GM21515 (cell line): ENCODE data around the gene BYSL.

Experiments
- ATAC-seq: cut with Tn5 transposase; IDR thresholded peaks from one replicate; pipeline ENCODE4 v1.9.1; 2021; ENCODE audit not compliant: unreplicated experiment

BYSL gene

DNA sequence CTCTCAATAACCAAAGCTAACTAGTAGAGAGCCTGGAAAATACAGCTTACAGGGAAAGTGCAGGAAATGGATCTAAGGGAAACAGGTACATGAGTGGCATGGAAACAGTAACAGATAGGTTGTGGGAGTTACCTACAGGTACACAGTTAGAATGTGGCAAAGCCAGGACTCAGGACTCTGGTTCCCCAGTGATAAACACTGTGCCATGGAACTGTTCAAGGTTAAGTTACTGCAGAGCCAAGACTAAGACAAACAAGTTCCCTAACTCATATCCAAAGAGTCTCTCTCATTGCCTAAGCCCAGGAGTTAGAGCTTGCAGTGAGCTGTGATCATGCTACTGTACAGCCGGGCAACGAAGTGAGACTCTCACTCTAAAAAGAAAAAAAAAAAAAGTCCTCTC lies 7.0 kb upstream of the BYSL start:
- ATAC-seq: no peak

DNA sequence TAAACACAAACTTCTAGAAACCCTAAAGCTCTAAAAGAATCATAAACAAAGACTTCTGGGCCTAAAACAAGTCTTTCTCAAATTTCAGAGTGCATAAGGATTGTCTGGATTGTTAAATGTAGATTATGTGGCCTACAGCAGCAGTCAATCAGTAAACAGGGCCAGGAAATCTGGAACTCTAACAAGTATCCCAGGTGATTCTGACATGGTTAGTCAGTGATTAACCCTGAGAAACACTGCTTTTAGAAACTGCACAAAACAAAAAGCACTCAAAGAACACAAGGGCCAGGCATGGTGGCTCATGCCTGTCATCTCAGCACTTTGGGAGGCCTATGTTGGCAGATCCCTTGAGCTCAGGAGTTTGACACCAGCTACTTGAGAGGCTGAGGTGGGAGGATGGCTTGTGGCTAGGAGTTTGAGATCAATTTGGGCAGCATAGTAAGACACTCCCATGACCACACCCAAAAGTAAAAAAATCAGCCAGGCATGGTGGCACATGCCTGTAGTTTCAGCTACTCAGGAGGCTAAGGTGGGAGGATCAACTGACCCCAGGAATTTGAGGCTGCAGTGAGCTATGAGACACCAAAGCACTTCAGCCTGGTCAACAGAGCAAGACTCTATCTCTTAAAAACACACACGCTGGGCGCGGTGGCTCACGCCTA lies 6.3 kb upstream of the BYSL start:
- no peak for ATAC-seq

DNA sequence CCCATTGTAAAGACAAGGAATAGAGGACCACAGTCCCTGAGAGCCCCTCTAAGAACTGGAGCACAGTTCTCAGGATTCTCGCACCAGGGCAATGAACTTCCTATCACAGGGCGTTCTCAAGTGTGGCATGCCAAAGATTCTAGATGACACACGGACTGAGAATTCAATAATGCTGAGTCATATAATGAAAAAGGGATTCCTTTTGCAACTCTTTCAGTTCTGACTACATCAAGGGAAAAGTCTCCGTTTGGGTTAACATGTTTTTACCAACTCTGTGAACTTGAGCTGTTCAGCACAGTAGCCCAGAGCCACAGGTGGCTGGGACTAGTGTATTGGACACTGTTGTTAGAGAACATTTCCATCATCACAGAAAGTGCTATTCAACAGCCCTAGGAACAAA lies 3.8 kb upstream of the BYSL start:
- no peak for ATAC-seq

DNA sequence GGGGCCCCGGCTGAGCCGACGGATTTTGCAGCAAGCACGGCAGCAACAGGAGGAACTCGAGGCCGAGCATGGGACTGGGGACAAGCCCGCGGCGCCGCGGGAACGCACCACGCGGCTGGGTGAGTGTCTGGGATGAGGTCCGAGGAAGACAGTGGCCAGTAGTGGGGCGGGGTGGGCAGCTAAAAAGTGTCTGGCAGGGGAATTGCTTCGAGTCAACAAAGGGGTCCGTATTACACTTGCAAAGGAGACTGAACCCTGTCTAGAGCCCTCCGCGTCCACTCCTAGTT lies 356 bp downstream of the BYSL start:
- no peak for ATAC-seq

DNA sequence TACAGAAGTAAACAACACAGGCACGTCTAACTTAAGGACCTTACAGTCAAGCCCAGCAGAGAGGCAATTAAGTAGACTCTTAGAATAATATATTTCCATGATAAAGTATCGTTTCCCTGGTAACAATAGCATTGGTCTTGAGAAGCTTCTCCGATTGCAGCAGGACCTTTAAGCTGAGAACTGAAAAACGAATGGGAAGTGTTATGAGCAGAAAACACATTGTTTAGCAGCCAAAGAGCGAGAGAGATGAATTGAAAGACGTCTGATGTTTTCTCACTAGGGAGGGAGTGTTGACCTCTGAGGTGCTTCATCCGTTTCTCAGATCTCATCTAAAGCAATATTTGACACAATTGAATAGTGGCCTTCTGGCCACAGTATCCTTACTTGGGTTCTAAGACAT lies 855 bp downstream of the BYSL start:
- no peak for ATAC-seq

DNA sequence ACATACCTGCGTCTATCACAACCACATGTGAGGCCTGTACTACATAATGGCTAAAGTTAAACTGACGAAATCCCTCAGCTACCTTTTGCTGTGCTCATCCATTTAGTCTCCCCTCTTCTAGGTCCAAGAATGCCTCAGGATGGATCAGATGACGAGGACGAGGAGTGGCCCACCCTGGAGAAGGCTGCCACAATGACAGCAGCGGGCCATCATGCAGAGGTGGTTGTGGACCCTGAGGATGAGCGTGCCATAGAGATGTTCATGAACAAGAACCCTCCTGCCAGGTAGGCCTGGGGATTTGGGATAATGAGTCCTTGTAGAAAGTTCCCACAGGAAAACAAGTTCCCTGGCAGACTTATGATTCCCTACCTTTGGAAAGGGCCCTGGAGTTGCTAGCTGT lies 6.0 kb downstream of the BYSL start:
- ATAC-seq: no peak

DNA sequence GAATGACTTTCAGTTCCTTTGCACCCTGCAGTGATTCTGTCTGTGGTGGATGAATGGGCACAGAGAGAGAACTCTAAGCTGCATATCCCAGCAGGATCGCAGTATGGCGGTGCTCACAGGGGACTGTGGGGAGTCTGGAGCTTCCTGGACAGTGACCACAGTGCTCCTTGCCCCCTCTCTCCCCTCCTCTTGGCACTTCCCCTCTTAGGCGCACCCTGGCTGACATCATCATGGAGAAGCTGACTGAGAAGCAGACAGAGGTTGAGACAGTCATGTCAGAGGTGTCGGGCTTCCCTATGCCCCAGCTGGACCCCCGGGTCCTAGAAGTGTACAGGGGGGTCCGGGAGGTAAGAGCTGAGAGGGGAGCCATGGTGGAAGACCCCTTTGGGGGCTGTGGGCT lies 8.6 kb downstream of the BYSL start:
- no peak for ATAC-seq

DNA sequence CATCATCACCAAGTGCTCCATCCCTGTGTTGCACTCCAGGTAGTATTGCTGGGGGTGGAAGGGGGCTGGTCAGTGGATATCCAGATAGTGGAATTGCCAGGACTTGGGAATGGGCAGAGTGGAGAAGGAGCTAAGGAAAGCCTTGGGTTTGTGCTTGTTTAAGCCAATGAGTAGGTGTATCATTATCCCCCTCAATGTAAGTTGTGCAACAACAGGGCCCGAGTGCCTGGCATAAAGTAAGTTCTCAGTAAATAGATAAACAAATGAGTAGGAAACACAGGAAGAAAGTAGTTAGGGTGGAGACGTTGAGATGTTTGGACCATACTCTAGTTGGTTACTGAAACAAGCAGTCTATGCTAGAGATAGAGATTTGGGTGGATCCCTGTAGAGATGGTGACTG lies 10.5 kb downstream of the BYSL start:
- no peak for ATAC-seq

DNA sequence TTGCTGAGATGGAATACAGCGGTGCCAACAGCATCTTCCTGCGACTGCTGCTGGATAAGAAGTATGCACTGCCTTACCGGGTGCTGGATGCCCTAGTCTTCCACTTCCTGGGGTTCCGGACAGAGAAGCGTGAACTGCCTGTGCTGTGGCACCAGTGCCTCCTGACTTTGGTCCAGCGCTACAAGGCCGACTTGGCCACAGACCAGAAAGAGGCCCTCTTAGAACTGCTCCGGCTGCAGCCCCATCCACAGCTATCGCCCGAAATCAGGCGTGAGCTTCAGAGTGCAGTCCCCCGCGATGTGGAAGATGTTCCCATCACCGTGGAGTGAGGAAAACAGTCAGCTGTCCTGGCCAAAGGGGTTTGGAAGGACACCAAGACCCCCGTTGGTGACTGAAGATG lies 11.1 kb downstream of the BYSL start:
- no peak for ATAC-seq

DNA sequence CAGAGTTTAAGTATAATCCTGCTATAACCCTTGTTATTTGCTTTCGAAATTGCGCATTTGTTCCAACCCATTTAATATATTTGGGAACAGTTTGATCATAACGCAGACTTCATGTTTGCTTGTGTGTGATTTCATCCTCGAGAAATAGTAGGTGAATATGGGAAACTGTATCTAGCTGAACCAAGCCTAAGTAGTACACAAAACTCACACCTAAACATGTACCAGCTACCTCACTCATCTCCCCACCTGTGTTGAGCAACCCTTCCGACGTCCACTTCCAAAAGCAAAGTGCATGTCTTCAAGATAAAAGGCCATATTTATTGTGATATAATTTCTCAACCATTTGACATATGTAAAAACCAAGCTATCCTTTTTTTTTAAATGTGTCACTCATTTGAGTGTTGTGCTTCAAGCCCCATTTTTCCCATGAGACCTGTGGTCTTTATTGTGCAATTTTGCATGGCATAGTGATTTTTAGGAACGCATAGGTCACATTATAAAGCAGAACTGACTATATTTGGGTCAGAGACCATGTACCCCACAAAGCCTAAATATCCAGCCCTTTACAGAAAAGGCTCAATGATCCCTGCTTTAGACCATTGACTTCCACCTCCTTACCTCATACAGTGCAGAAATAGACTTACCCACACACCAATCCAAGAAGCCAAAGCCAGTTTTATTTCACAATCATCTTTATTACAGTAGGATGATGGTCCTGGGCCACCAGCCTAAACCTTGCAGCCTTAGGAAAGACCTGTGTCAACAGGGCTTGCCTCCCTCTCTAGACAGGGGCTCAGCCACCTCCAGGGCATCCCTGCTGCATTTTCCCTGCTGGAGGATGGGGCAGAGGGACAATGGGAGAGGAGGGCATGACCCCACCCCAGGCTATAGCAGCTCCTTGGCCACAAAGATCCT lies 13.2 kb downstream of the BYSL start:
- no peak for ATAC-seq

DNA sequence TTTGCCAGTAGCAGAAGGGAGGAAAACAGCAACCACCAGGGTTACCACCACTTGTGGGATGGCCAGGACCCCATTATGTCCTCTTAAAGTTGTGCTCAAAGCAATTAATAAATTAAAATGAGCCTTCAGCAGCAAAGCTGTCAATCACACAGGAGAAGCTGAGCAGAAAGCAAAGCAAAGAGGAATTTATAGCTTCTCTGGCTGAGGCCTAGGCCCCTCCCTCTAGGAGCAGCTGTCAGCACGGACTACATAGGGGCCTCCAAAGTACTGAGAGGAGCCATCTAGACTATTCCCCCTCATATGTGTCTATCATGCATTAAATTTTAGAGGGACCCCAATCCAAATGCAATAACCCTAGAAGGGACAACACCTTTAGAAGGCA lies 13.9 kb downstream of the BYSL start:
- no peak for ATAC-seq

DNA sequence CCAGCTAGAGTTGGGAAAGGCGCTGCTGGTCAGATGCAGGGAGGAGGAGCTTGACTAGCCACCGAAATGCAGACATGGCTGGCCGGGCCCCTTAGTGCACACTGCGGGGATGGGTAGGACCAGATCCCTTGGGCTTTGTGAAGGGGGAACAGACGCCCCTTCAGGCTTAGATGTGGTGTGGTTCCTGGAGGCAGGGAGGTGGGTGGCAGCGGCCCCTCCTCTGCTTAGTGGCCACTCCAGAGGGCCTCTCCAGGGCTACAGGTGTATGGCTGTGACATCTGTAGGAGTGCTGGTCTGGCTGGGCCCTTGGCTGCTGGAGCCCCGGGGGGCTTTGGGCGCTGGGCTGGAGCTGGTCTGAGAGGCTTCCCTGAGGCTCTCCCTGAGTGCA lies 14.4 kb downstream of the BYSL start:
- no peak for ATAC-seq

DNA sequence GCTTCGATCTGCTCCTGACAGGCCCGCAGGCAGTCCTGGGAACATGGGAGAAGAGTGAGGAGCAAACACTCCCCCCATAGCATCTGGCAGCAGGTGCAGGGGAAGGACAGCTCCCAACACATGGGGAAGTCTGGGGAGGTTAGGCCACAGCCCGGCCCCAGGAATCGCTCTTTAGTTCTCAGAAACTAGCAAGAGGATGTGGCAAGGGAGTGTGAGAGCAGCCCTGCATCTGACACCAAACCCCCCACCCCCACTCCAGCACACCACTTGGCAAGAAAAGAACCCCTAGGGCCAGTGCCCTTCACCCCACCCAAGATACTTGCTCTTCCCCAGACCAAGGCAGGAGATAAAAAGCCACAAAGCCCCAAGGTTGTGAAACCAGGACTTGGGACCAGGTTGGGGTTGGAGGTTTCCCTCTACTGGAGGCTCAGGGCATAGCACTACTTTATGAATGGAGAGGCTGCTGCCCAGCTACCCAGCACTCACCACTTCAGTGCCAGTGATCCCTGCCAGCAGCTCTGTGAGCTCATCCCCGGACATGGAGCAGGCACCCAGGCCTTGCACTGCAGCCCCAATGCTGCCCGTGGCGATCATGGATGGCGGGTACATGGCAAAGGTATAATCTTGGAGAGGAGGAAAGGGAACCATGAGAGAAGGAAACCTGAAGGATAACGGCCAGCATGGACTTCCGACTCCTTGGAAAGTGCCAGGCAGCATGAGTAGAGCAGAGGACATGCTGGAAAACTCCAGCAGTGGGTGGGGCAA lies 15.0 kb downstream of the BYSL start:
- no peak for ATAC-seq

DNA sequence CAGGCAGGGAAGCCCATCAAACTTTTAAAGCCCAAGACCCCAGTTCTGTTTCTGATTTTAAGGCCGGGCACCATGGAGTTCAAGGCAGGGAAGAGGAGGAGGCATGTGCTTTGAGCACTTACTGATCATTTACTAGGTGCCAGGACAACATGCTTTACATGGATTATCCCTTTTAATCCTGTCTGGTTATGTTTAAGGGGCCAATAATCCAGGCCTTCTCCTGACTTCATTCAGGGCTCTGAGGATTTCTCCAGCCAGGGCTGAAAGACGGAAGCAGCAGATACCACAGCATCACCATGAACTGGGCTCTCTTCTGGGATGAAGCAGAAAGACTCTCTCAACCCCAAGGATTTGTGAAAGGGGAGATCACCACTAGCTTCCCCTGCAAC lies 16.2 kb downstream of the BYSL start:
- ATAC-seq: no peak

DNA sequence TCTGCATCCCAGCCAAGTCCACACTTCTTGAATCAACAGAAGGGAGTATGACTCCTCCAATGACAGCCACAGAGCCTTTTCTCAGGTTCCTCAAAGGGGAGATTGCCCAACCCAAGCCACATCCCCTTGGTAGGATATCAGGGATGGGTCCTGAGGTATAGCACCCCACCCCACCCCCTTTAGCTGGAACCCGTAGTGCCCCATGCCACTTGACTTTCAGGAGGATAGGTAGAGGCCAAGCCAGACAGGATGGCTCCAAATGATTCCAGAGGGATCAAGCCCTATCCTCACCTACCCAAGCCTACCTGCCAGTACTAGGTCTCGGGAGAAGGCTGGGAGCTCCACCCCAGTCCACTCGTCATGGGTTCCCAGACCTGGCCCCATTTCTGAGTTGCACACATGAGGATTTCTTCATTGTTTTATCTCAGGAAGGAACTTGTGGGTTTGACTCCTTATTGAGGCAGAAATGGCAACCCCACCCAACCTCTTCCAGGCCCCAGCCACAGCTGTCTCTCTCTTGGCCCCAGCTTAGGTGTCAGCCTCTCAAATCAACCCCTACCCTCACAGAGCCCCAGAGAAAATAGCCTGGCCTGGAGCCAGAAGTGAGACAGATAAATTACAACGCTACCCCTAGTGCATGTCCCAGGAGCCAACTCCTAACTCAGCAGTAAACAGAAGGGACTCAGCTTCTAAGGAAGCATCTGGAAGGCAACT lies 16.7 kb downstream of the BYSL start:
- no peak for ATAC-seq

DNA sequence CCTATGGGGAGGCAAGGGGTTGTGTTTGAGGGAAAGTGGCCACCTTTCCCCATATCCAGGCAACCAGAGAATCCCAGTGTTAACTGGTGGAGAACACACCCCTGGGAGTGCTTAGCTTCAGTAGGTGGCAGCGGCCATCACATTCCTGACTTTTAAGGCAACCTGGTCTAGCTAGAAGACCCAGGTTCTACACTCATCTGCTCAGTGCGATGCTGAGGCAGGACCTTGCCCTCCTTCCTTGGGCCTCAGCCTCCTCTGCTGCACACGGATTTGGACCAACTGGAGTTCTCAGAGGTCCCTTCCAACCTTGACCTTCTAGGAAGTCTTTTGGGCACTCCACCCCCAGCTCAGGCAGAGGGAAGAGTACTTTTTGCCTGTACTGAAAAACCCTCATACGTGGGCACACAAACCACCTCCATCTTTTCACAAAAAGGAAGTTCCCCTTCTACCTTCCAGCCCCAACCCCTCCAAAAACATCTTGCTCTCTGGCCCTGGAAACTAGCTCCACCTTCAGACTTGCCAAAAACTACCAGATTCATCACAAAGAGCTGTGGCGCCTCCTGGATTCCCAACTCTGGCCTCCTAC lies 17.4 kb downstream of the BYSL start:
- no peak for ATAC-seq

DNA sequence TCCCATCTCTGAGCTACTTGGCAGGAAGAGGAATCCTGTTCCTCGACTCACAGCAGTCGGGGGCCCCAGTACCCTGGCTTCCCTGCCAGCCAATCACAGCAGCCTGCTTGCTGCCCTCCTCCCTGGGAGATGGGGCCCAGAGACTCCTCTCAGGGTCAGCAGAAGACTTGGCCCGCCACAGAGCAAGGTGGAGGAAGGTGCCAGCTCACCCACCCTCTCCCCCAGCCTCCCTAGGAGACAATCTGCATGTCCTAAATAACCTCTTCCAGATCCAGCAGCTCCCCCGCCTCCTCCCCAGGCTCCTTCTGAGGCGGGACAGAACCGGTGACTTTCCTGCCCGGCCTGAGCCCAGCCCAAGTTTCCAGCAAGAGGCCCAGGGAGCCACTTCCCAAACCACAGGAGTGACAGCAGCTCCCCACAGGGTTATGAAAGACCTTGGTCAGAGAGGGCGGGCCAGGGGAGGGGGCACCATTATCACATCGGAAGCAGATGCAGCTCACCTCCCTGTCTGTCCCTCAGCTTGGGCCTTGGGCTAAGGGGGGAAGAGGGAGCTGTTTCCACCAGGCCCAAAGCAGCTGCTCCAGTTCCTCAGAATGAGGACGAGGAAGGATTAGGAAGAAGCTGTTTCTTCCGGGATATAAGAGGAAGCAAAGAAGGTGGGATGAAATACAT lies 18.0 kb downstream of the BYSL start:
- ATAC-seq: no peak

DNA sequence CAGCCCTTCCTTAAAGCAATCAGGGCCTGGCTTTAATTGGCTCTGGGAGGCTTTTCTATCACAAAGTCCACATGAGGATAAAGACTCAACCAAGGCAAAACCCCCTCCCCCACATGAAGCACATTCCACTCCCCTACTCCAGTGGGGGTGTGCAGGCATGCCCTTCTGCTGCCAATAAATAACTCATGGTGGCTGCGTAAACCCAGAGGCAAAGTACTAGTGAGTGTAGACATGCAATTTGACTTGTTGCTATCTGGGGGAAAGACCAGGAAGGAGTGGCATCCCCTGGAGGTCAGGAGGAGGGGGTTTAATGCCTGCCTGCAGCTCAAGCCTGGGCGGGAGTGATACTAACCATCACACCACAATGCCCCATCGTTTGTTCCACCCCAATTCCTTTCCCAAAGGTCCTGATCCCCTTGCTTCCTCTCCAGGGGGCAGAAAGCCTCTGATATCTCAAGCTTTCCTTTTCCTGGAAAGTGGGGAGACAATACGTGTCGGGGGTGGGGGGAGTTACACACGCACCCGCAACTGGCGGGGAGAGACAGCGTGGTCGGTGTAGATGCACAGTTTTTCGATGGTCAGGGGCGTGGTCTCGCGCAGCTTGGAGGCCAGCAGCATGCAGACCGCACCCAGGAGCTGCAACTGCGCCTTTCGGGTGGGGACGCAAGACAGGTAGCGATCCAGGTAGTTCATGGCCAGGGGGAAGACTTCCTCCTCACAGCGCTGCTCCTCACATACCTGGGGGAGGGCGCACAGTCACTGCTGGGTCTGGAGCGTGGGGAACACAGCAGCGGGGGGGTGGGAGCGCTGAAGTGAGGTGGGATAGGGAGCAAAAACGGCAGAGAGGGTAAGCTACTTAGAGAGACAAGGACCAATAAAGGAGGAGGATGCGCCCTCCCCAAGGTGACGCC lies 18.8 kb downstream of the BYSL start:
- ATAC-seq: no peak

DNA sequence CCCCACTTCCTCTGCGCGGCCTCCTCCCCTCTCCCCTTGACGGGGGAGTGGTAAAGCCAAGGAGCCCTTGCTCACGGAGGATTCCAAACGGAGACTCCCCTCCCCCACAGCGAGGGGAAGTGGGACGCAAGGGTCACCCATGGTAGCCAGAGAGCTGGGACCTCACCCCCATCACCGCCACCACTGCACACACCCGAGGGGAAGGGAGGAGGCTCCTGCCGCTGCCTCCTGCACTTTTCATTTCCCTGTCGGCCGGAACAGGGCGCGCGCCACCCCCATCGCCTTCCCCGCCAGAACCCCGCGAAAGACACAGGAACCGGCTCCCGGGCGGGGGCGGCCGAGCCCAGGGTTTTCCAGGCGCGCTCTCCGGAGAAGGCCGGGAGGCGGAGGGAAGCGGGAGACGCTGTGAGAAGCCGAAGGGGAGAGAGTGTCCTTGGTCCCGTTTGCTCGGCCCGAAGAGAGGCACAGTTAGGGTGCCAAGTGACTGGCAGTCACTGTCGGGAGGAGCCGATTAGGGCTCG lies 19.5 kb downstream of the BYSL start:
- peak; percentile 5 for ATAC-seq
